IMR-90 (cell line): ENCODE measurements around the gene TIE1. TPM values are rescaled to one million over a fixed set of nuclear protein-coding genes. Genes with fewer than 3 reads are reported as not detected.

Experiments
- ATAC-seq: fragments of 200-7000 bp; cut with Tn5 transposase; 2 replicates; pipeline ENCODE4 v1.9.1; 2020; ENCODE audit warnings: low read depth, mild to moderate bottlenecking, moderate library complexity
- BruUV-seq: library from RNA; stranded (reverse); fragments of 400-500 nt; replicated peaks from 2 replicates; lab custom pipeline; 2021; lab: Mats Ljungman, UMichigan
- CTCF ChIA-PET: fragments of 300-600 bp; formaldehyde crosslinking; extraction: SDS; loops from one replicate; lab custom pipeline; 2021; ENCODE audit warnings: antibody characterized with exemption; lab: Yijun Ruan, JAX
- POLR2A ChIA-PET: fragments of 300-600 bp; sonication (Branson Sonifier 250); formaldehyde crosslinking; loops from one replicate; lab custom pipeline; 2022; ENCODE audit warnings: antibody characterized with exemption; ENCODE audit not compliant: unreplicated experiment; lab: Charles Lee
- DNase-seq: peaks from one replicate; pipeline ENCODE4 v3.0.0; 2013
- H2AFZ ChIP-seq: replicated peaks from 2 replicates; pipeline ENCODE3; 2013; ENCODE audit warnings: low read length, mild to moderate bottlenecking; ENCODE audit not compliant: poor library complexity
- H2AK5ac ChIP-seq: 2 replicates; pipeline ENCODE4 v1.6.1; 2013; ENCODE audit warnings: low read depth, low read length, inconsistent platforms
- H2AK9ac ChIP-seq: replicated peaks from 2 replicates; pipeline ENCODE3; 2013; ENCODE audit warnings: mild to moderate bottlenecking, low read depth, low read length, moderate library complexity; ENCODE audit not compliant: poor library complexity
- H2BK120ac ChIP-seq: 2 replicates; pipeline ENCODE4 v1.6.1; 2013; ENCODE audit warnings: low read depth, low read length, inconsistent platforms
- H2BK15ac ChIP-seq: 3 replicates; pipeline ENCODE4 v1.6.1; 2013; ENCODE audit warnings: low read depth, low read length, inconsistent platforms
- H2BK20ac ChIP-seq: 2 replicates; pipeline ENCODE4 v1.6.1; 2013; ENCODE audit warnings: low read depth, mild to moderate bottlenecking, inconsistent platforms, low read length, moderate library complexity
- H2BK5ac ChIP-seq: 2 replicates; pipeline ENCODE4 v1.6.1; 2013; ENCODE audit warnings: mild to moderate bottlenecking, low read depth, low read length, inconsistent platforms; ENCODE audit not compliant: poor library complexity, severe bottlenecking
- H3K14ac ChIP-seq: replicated peaks from 2 replicates; pipeline ENCODE4 v1.6.1; 2013; ENCODE audit warnings: low read depth, low read length, inconsistent platforms
- H3K18ac ChIP-seq: 2 replicates; pipeline ENCODE4 v1.6.1; 2013; ENCODE audit warnings: low read depth, low read length, control low read depth
- H3K23ac ChIP-seq: 2 replicates; pipeline ENCODE4 v1.6.1; 2013; ENCODE audit warnings: low read depth, low read length, inconsistent platforms
- H3K27ac ChIP-seq: 2 replicates; pipeline ENCODE4 v1.5.1; 2013; ENCODE audit warnings: mild to moderate bottlenecking, control low read depth, low read length; ENCODE audit not compliant: insufficient read depth
- H3K27me3 ChIP-seq: 2 replicates; pipeline ENCODE4 v1.6.1; 2013; ENCODE audit warnings: low read length; ENCODE audit not compliant: control insufficient read depth, insufficient read depth
- H3K36me3 ChIP-seq: 2 replicates; pipeline ENCODE4 v1.6.1; 2013; ENCODE audit warnings: low read length, mixed read lengths; ENCODE audit not compliant: control insufficient read depth, insufficient read depth
- H3K4ac ChIP-seq: 2 replicates; pipeline ENCODE4 v1.6.1; 2013; ENCODE audit warnings: low read depth, low read length, inconsistent platforms
- H3K4me1 ChIP-seq: 2 replicates; pipeline ENCODE4 v1.6.1; 2013; ENCODE audit warnings: low read length, mixed read lengths; ENCODE audit not compliant: control insufficient read depth, insufficient read depth
- H3K4me2 ChIP-seq: 2 replicates; pipeline ENCODE4 v1.6.1; 2013; ENCODE audit warnings: low read depth, mild to moderate bottlenecking, control low read depth, low read length, moderate library complexity
- H3K4me3 ChIP-seq: 2 replicates; pipeline ENCODE4 v1.5.1; 2013; ENCODE audit warnings: low read depth, mild to moderate bottlenecking, control low read depth, low read length, moderate library complexity; ENCODE audit not compliant: insufficient read depth
- H3K56ac ChIP-seq: 2 replicates; pipeline ENCODE4 v1.6.1; 2013; ENCODE audit warnings: low read length, inconsistent platforms; ENCODE audit not compliant: insufficient read depth; ENCODE audit errors: extremely low read depth
- H3K79me1 ChIP-seq, 2 experiments: 2 replicates each; pipeline ENCODE4 v1.6.1; 2013; ENCODE audit warnings: low read length in 2 of 2, inconsistent platforms in 1 of 2, low read depth in 1 of 2
- H3K9ac ChIP-seq: 2 replicates; pipeline ENCODE4 v1.6.1; 2013; ENCODE audit warnings: low read depth, low read length, control low read depth
- H3K9me1 ChIP-seq: 2 replicates; pipeline ENCODE4 v1.6.1; 2013; ENCODE audit warnings: low read length, inconsistent platforms; ENCODE audit not compliant: insufficient read depth
- H3K9me3 ChIP-seq: 2 replicates; pipeline ENCODE4 v1.6.1; 2013; ENCODE audit warnings: low read length; ENCODE audit not compliant: control insufficient read depth, insufficient read depth
- H4K20me1 ChIP-seq: 2 replicates; pipeline ENCODE4 v1.6.1; 2013; ENCODE audit warnings: low read length, inconsistent platforms; ENCODE audit not compliant: insufficient read depth
- H4K5ac ChIP-seq: 2 replicates; pipeline ENCODE4 v1.6.1; 2013; ENCODE audit warnings: mild to moderate bottlenecking, low read depth, low read length, control low read depth
- H4K8ac ChIP-seq, 2 experiments: 2 replicates each; pipeline ENCODE4 v1.6.1; 2013; ENCODE audit warnings: low read depth in 2 of 2, low read length in 2 of 2, control low read depth in 1 of 2, inconsistent platforms in 1 of 2
- H4K91ac ChIP-seq: 2 replicates; pipeline ENCODE4 v1.6.1; 2013; ENCODE audit warnings: low read depth, low read length, inconsistent platforms; ENCODE audit not compliant: insufficient read depth
- BHLHE40 ChIP-seq: fragments of 150-350 bp; IDR thresholded peaks from 2 replicates; pipeline ENCODE4 v1.6.1; 2016; ENCODE audit warnings: mild to moderate bottlenecking, low read depth, low read length
- CEBPB ChIP-seq: IDR thresholded peaks from 2 replicates; pipeline ENCODE4 v1.6.1; 2012; ENCODE audit warnings: low read depth, low read length, improper control_type of control experiment
- CHD1 ChIP-seq: IDR thresholded peaks from 2 replicates; pipeline ENCODE4 v1.6.1; 2012; ENCODE audit warnings: low read depth, low read length, improper control_type of control experiment
- ELK1 ChIP-seq: fragments of 150-350 bp; IDR thresholded peaks from 2 replicates; pipeline ENCODE4 v1.6.1; 2016; ENCODE audit warnings: low read depth, mild to moderate bottlenecking, low read length, moderate library complexity, borderline replicate concordance
- FOS ChIP-seq: fragments of 150-350 bp; IDR thresholded peaks from 2 replicates; pipeline ENCODE4 v1.6.1; 2016; ENCODE audit warnings: low read depth, low read length
- MAFK ChIP-seq: IDR thresholded peaks from 2 replicates; pipeline ENCODE4 v1.6.1; 2012; ENCODE audit warnings: low read depth, low read length, improper control_type of control experiment
- MAZ ChIP-seq: IDR thresholded peaks from 2 replicates; pipeline ENCODE4 v1.6.1; 2012; ENCODE audit warnings: low read depth, mild to moderate bottlenecking, low read length, improper control_type of control experiment, moderate library complexity, borderline replicate concordance
- MXI1 ChIP-seq: IDR thresholded peaks from 2 replicates; pipeline ENCODE4 v1.6.1; 2012; ENCODE audit warnings: low read depth, mild to moderate bottlenecking, low read length, moderate library complexity, borderline replicate concordance
- NFE2L2 ChIP-seq: fragments of 150-350 bp; IDR thresholded peaks from 2 replicates; pipeline ENCODE4 v1.6.1; 2016; ENCODE audit warnings: low read depth, mild to moderate bottlenecking, low read length
- POLR2A ChIP-seq: IDR thresholded peaks from 2 replicates; pipeline ENCODE4 v1.6.1; 2012; ENCODE audit warnings: mild to moderate bottlenecking, low read depth, low read length
- RAD21 ChIP-seq: IDR thresholded peaks from 2 replicates; pipeline ENCODE4 v1.6.1; 2012; ENCODE audit warnings: low read length, improper control_type of control experiment
- RCOR1 ChIP-seq: IDR thresholded peaks from 2 replicates; pipeline ENCODE4 v1.6.1; 2012; ENCODE audit warnings: mild to moderate bottlenecking, low read length, improper control_type of control experiment; ENCODE audit not compliant: insufficient replicate concordance
- RFX5 ChIP-seq: IDR thresholded peaks from 2 replicates; pipeline ENCODE4 v1.8.0; 2012; ENCODE audit warnings: low read depth, mild to moderate bottlenecking, low read length, moderate library complexity
- SMC3 ChIP-seq: fragments of 150-350 bp; IDR thresholded peaks from 2 replicates; pipeline ENCODE4 v1.6.1; 2016; ENCODE audit warnings: low read depth, mild to moderate bottlenecking, antibody characterized with exemption, low read length, moderate library complexity
- USF2 ChIP-seq: fragments of 150-350 bp; IDR thresholded peaks from 2 replicates; pipeline ENCODE4 v1.6.1; 2017; ENCODE audit warnings: mild to moderate bottlenecking, antibody characterized with exemption, low read length, low read depth
- WGBS, 2 experiments: methylation state at CpG; one replicate each; pipeline versions ENCODE4 v1.1.5 to v1.1.7; 2013; ENCODE audit warnings: missing lambda C conversion rate in 2 of 2; ENCODE audit not compliant: insufficient read length in 1 of 2; ENCODE audit errors: extremely low coverage in 2 of 2; 5-methylcytosine and 5-hydroxymethylcytosine counted together
- dilution Hi-C: fragments of 300-500 bp; cut with HindIII; formaldehyde crosslinking; loops from one replicate; pipeline ENCODE4 v1.14.3; 2018; ENCODE audit warnings: low sequenced_read_pairs; ENCODE audit not compliant: unreplicated experiment
- in situ Hi-C: fragments of 300-500 bp; cut with MboI; formaldehyde crosslinking; loops from 3 replicates; pipeline ENCODE4 v1.14.3; 2019; ENCODE audit warnings: low sequenced_read_pairs, inconsistent platforms, mixed read lengths
- intact Hi-C: fragments of 100-400 bp; cut with micrococcal nuclease; formaldehyde crosslinking; loops from 2 replicates; pipeline ENCODE4 v1.10.0; 2022
- polyA plus RNA-seq, 3 experiments: library from polyadenylated mRNA; depleted of rRNA; stranded (reverse); fragments of >200 nt; gene quantifications; 2 replicates each; pipeline ENCODE4 v1.2.3, GENCODE V29; 2012; ENCODE audit warnings: low replicate concordance in 1 of 3
- total RNA-seq: library from RNA; depleted of rRNA; stranded (reverse); fragments of >200 nt; gene quantifications from 2 replicates; pipeline ENCODE4 v1.2.3, GENCODE V29; 2012
- TF ChIP-seq, protein P1 (sequence below): conservative IDR thresholded peaks from 2 replicates; pipeline ENCODE4 v1.5.1; 2012; ENCODE audit warnings: mild to moderate bottlenecking, low read depth, low read length, improper control_type of control experiment

Gene TIE1
- total and polyA plus RNA-seq, 2 of the 4 experiments (the other 2 are of a cell fraction) = 2.3 to 7.5 TPM

DNA sequence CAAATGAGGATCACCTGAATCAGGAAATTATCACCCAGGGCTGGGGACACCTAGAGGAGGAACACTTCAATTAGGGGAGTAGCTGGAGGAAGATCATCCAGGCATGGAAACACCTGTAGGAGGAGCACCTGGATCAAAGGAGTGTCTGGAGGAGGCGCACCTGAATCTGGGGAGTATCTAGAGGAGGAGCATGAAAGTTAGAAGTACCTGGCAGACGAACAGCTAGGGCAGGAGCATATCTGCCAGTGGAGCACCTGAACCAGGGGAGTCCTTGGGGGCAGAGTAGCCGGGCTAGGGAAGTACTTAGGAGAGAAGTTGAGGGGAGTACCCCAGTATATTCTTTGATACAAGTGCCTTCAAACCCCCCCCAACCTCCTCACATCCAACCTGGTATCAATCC is 16.7 kb upstream of the TIE1 start:
- ATAC-seq = no peak
- Histone ChIP-seq H3K4me1 (no peaks in the 10 kb centered on the region), H4K91ac (no peak overlapping the region), H4K5ac (no peak overlapping the region), H2AK5ac (no peak overlapping the region), H3K79me1 (no peaks in the 10 kb centered on the region), H3K18ac (no peak overlapping the region), H3K27me3 (peaks cover 34% of the 10 kb centered on the region), H2BK5ac (no peak overlapping the region), H4K8ac (no peak overlapping the region), H3K56ac (no peak overlapping the region), H3K27ac (no peak overlapping the region), H3K9me1 (no peaks in the 10 kb centered on the region), H4K20me1 (no peaks in the 10 kb centered on the region), H3K4me2 (no peak overlapping the region), H3K14ac (no peak overlapping the region), H2BK120ac (no peak overlapping the region), H2AK9ac (no peak overlapping the region), H2BK20ac (no peak overlapping the region), H2AFZ (no peak overlapping the region), H2BK15ac (no peak overlapping the region), H3K36me3 (no peaks in the 10 kb centered on the region), H3K4me3 (no peak overlapping the region), H3K4ac (no peak overlapping the region), H3K23ac (no peak overlapping the region), H3K9me3 (no peaks in the 10 kb centered on the region), H3K9ac (no peak overlapping the region)
- TF ChIP-seq MXI1 (no peak), ELK1 (no peak), RFX5 (no peak), MAZ (no peak), CHD1 (no peak), POLR2A (no peak), MAFK (no peak), RCOR1 (no peak), CEBPB (no peak), FOS (no peak), USF2 (no peak), SMC3 (no peak), NFE2L2 (no peak), RAD21 (no peak), BHLHE40 (no peak)
- TF ChIP-seq, protein P1, sequence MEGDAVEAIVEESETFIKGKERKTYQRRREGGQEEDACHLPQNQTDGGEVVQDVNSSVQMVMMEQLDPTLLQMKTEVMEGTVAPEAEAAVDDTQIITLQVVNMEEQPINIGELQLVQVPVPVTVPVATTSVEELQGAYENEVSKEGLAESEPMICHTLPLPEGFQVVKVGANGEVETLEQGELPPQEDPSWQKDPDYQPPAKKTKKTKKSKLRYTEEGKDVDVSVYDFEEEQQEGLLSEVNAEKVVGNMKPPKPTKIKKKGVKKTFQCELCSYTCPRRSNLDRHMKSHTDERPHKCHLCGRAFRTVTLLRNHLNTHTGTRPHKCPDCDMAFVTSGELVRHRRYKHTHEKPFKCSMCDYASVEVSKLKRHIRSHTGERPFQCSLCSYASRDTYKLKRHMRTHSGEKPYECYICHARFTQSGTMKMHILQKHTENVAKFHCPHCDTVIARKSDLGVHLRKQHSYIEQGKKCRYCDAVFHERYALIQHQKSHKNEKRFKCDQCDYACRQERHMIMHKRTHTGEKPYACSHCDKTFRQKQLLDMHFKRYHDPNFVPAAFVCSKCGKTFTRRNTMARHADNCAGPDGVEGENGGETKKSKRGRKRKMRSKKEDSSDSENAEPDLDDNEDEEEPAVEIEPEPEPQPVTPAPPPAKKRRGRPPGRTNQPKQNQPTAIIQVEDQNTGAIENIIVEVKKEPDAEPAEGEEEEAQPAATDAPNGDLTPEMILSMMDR = no peak
- ChIA-PET POLR2A (no interaction called here), CTCF (no interaction called here)
- DNase-seq = no peak
- dilution Hi-C loops = no loop called here
- BruUV-seq = no TSS peak
- 58% methylated on average over 2 of the region's 3 CpGs; no CpG with 5 or more reads in 1 of the 2 experiments for WGBS, 2 experiments
- intact Hi-C loops = no loop called here
- in situ Hi-C loops = no loop called here
